DND-41 (cell line): ENCODE measurements around the gene YTHDF1.

Source experiments
- CTCF ChIP-seq: IDR thresholded peaks from 2 replicates; pipeline ENCODE4 v1.5.1; 2012; ENCODE audit warnings: borderline replicate concordance, low read length, moderate library complexity, mild to moderate bottlenecking; ENCODE audit not compliant: poor library complexity, severe bottlenecking; ENCODE audit errors: extremely low read depth
- EZH2 ChIP-seq: IDR thresholded peaks from 3 replicates; pipeline ENCODE4 v1.6.1; 2012; ENCODE audit warnings: borderline replicate concordance, low read depth, mild to moderate bottlenecking, moderate library complexity, low read length, inconsistent platforms; ENCODE audit not compliant: severe bottlenecking

- TF ChIP-seq CTCF (no peak), EZH2 (no peak)
Observed at GRCh38 chr20:63233924-63234323, 18.0 kb upstream of the YTHDF1 start.
